Measurements from ENCODE around the gene MYOZ2.

GRCh38 chr4:119197772-119198212 is 62.2 kb downstream of the MYOZ2 start:
- TF ChIP-seq TCF4 (CRISPR knock-in tag; IDR thresholded peaks at IDR 0.05; ENCODE audit: borderline replicate concordance) (no peak), ESRRG (CRISPR knock-in tag; IDR thresholded peaks at IDR 0.05) (no peak), OSR1 (CRISPR knock-in tag; IDR thresholded peaks at IDR 0.05) (no peak), ISL1 (CRISPR knock-in tag; IDR thresholded peaks at IDR 0.05) (no peak), ZFP30 (CRISPR knock-in tag; IDR thresholded peaks at IDR 0.05) (no peak), TSHZ2 (CRISPR knock-in tag; IDR thresholded peaks at IDR 0.05) (no peak), ZFP3 (CRISPR knock-in tag; IDR thresholded peaks at IDR 0.05) (no peak), PATZ1 (CRISPR knock-in tag; IDR thresholded peaks at IDR 0.05; ENCODE audit: borderline replicate concordance) (no peak), TOX (CRISPR knock-in tag; IDR thresholded peaks at IDR 0.05; ENCODE audit: borderline replicate concordance) (no peak), RARB (CRISPR knock-in tag; IDR thresholded peaks at IDR 0.05) (no peak), PPARA (CRISPR knock-in tag; IDR thresholded peaks at IDR 0.05; ENCODE audit: borderline replicate concordance) (no peak), SNAI2 (CRISPR knock-in tag; IDR thresholded peaks at IDR 0.05) (no peak), GLIS3 (CRISPR knock-in tag; IDR thresholded peaks at IDR 0.05) (no peak), ARNTL (CRISPR knock-in tag; IDR thresholded peaks at IDR 0.05; ENCODE audit: borderline replicate concordance, low read depth) (no peak)

All from SK-N-SH treated with all-trans-retinoic acid at 6 μM for 48 hours (cell line).